Large intestine (tissue), 3 donors: ENCODE data around the gene VPS25. TPM values are rescaled to one million over a fixed set of nuclear protein-coding genes. Genes with fewer than 3 reads are reported as not detected.

ENCODE experiments used
- DNase-seq, 2 donors: peaks; one replicate each; pipeline versions ENCODE4 v3.0.0 to v3.0.0-alpha.2; 2013
- H3K27ac ChIP-seq: one replicate; pipeline ENCODE4 v1.5.1; 2013; ENCODE audit warnings: low read length
- H3K27me3 ChIP-seq: 2 replicates; pipeline ENCODE4 v1.6.1; 2013; ENCODE audit warnings: low read length; ENCODE audit not compliant: control insufficient read depth, insufficient read depth
- H3K36me3 ChIP-seq: 2 replicates; pipeline ENCODE4 v1.6.1; 2013; ENCODE audit warnings: low read length; ENCODE audit not compliant: control insufficient read depth, insufficient read depth
- H3K4me1 ChIP-seq: one replicate; pipeline ENCODE4 v1.6.1; 2013; ENCODE audit warnings: low read length; ENCODE audit not compliant: control insufficient read depth, insufficient read depth
- H3K4me3 ChIP-seq: one replicate; pipeline ENCODE4 v1.5.1; 2013; ENCODE audit warnings: low read length
- H3K9me3 ChIP-seq: one replicate; pipeline ENCODE4 v1.6.1; 2013; ENCODE audit warnings: mild to moderate bottlenecking, low read depth, low read length, moderate library complexity; ENCODE audit not compliant: control insufficient read depth
- WGBS: methylation state at CpG from one replicate; pipeline ENCODE4 v1.1.5; 2013; ENCODE audit warnings: low lambda C conversion rate; ENCODE audit not compliant: insufficient coverage; 5-methylcytosine and 5-hydroxymethylcytosine counted together
- polyA plus RNA-seq: library from polyadenylated mRNA; unstranded; fragments of 120-200 nt; gene quantifications from one replicate; pipeline ENCODE4 v1.2.1, GENCODE V29; 2013

The VPS25 gene
- polyA plus RNA-seq, 1 donor: 78.1 TPM

GRCh38 chr17:42806249-42806648, 33.0 kb downstream of the VPS25 start:
- Histone ChIP-seq H3K4me3 (no peak overlapping the region), H3K36me3 (peaks cover 12% of the 10 kb centered on the region), H3K27ac (peak overlapping the region; percentile 81), H3K4me1 (peaks cover 37% of the 10 kb centered on the region), H3K9me3 (no peaks in the 10 kb centered on the region), H3K27me3 (no peaks in the 10 kb centered on the region)
- WGBS: no CpG with 5 or more reads among the region's 1 CpG
- DNase-seq: peak; percentile 79 to 94

- Histone ChIP-seq H3K27me3 (no peaks in the 10 kb centered on the region), H3K27ac (no peak overlapping the region), H3K4me3 (no peak overlapping the region), H3K4me1 (peaks cover 21% of the 10 kb centered on the region), H3K36me3 (peaks cover 27% of the 10 kb centered on the region), H3K9me3 (no peaks in the 10 kb centered on the region)
- no peak for DNase-seq
- 67% methylated on average over 1 of the region's 3 CpGs for WGBS
Observed at GRCh38 chr17:42809250-42809649, 36.0 kb downstream of the VPS25 start.

DNA sequence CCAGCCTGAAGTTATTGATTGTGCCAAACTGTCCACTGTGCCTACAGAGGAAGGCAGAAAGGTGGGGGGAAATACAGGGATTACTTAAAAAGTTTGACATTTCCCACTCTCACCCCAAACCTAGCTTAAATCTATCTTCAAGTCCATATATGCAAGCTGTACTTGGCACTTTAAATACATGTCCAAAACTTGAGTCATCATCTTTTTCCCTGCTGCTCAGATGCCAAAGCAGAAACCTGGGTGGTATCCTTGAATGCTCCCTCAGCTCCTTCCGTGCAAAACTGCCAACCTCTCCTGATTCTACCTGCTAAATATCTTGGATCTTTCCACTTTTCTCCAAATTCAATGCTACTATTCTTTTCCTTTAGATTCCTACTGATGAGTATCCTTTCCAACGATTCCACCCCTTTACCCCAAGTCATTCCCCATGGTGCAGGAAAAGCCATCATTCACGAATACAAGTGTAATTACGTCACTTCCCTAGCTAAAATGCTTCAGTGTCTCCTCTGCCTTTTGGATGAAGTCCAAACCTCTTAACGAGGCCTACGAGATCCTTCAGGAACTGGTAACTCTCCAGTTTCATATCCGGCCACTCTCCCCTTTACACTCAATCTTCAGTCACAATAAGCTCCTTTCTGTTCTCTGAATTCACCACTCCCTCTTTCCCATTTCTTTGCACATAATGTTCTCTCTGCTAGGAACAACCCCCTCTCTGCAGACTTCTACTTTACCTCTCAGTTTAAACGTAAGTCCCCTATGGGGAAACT, 41.6 kb downstream of the VPS25 start:
- DNase-seq: no peak
- Histone ChIP-seq H3K27me3 (no peaks in the 10 kb centered on the region), H3K36me3 (peaks cover 75% of the 10 kb centered on the region), H3K4me1 (no peaks in the 10 kb centered on the region), H3K4me3 (no peak overlapping the region), H3K27ac (no peak overlapping the region), H3K9me3 (no peaks in the 10 kb centered on the region)
- WGBS: 79% methylated on average over 4 of the region's 8 CpGs

GRCh38 chr17:42817866-42818265, 44.6 kb downstream of the VPS25 start:
- no CpG with 5 or more reads among the region's 1 CpG for WGBS
- H3K36me3 ChIP-seq: peaks cover 73% of the 10 kb centered on the region
- no peaks in the 10 kb centered on the region for H3K4me1 ChIP-seq

DNA sequence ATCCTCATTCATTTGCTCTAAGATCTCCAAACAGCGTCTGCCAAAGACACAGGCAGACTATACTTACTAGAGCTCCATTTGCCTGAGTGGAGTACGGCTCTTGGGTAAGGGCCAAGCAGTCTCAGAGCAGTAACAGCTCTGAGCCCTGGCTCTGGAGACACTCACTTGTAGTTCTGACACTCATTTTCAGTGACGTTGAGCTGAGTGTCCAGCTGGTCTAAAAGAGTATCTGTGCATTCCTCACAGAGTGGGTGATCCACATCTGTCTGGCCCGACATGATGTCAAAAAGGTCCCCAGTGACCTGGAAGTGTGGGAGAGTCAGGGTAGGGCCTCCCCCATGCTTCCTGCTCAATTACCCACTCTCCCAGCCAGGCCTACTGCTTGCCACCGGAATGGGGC, 45.1 kb downstream of the VPS25 start:
- no peak for DNase-seq
- no CpG with 5 or more reads among the region's 5 CpGs for WGBS
- peaks cover 70% of the 10 kb centered on the region for H3K36me3 ChIP-seq
- no peaks in the 10 kb centered on the region for H3K27me3 ChIP-seq
- H3K27ac ChIP-seq: no peak overlapping the region
- H3K9me3 ChIP-seq: no peaks in the 10 kb centered on the region
- H3K4me3 ChIP-seq: no peak overlapping the region
- H3K4me1 ChIP-seq: no peaks in the 10 kb centered on the region

More at GRCh38 chr17:42817866-42818265, 44.6 kb downstream of the VPS25 start:
- no peak overlapping the region for H3K27ac ChIP-seq
- H3K27me3 ChIP-seq: no peaks in the 10 kb centered on the region
- no peaks in the 10 kb centered on the region for H3K9me3 ChIP-seq
- no peak for DNase-seq
- no peak overlapping the region for H3K4me3 ChIP-seq

DNA sequence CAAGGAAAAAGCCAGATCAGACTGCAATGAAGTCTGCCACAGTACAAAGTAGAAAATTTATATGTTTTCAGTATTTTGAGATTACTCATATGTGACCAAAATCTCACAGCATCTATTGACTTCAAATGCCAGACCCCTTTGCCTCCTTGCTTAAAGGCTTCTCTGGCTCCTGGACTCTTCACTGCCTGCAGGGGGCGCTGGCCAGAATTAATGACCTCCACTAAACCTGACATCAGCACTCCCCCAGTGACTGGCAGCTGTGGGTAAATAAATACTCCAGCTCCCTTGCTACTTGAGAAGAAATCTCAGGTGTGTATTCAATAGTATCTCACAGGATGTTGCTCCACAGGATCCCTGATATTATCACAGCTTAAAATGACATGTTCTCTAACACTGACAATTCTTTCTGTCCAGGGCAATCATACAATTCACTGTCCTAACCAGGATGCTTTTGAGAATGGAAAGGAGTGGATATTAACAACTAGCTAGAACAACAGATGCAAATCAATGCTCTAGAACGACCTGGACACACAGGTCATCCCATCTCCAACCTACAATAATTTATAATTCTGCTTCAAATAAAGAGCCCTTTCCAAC, 46.8 kb downstream of the VPS25 start:
- peaks cover 57% of the 10 kb centered on the region for H3K36me3 ChIP-seq
- no peaks in the 10 kb centered on the region for H3K9me3 ChIP-seq
- H3K4me1 ChIP-seq: no peaks in the 10 kb centered on the region
- no CpG with 5 or more reads among the region's 2 CpGs for WGBS
- H3K27ac ChIP-seq: no peak overlapping the region
- H3K4me3 ChIP-seq: no peak overlapping the region
- peak in 1 of 2 donors; percentile 51 for DNase-seq
- H3K27me3 ChIP-seq: no peaks in the 10 kb centered on the region

DNA sequence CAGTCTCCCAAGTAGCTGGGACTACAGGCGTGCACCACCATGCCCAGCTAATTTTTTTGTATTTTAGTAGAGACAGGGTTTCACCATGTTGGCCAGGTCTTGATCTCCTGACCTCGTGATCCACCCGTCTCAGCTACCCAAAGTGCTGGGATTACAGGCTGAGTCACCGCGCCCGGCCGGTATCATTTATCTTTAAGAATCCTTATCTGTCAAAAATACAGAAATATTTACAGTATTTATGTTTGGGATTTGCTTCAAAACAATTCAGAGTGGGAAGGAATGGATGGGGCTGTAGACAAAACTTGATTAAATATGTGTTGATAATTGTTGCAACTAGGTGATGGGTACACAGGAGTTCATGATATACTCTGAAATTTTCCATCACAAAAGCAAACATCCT, 47.9 kb downstream of the VPS25 start:
- Histone ChIP-seq H3K9me3 (no peaks in the 10 kb centered on the region), H3K36me3 (peaks cover 46% of the 10 kb centered on the region), H3K4me1 (no peaks in the 10 kb centered on the region), H3K27ac (no peak overlapping the region), H3K27me3 (no peaks in the 10 kb centered on the region), H3K4me3 (no peak overlapping the region)
- DNase-seq: no peak
- no CpG with 5 or more reads among the region's 7 CpGs for whole genome bisulfite sequencing

DNA sequence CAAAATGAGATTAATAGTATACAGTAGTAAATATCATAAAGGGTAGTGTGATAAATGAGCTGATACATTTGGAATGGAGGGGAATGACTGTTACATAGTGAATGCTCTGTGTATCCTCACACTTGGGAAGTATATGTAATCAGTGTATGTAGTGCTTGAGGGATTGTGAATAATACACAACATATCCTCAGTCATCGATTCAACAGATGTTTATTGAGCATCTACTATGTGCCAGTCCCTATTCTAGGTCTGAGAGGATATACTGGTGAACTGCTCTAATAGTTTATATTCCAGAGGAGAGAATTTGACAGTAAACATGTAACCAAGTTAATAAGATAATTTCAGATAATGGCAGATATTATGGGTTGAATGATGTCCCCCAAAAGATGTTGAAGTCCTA, 54.2 kb downstream of the VPS25 start:
- no peaks in the 10 kb centered on the region for H3K4me1 ChIP-seq
- H3K9me3 ChIP-seq: no peaks in the 10 kb centered on the region
- H3K27me3 ChIP-seq: no peaks in the 10 kb centered on the region
- no peak for DNase-seq
- no peak overlapping the region for H3K27ac ChIP-seq
- H3K36me3 ChIP-seq: no peaks in the 10 kb centered on the region
- no peak overlapping the region for H3K4me3 ChIP-seq
- no CpG with 5 or more reads among the region's 1 CpG for WGBS

Other genes starting within 250 kb of the VPS25 start
- gene NAGLU, start 237.2 kb upstream of the VPS25 start, polyA plus RNA-seq: 32.9 TPM
- gene HSD17B1, start 220.5 kb upstream of the VPS25 start, polyA plus RNA-seq: 2.1 TPM
- 65.6 TPM for gene COASY, start 211.3 kb upstream of the VPS25 start, polyA plus RNA-seq
- 52.0 TPM for gene MLX, start 206.3 kb upstream of the VPS25 start, polyA plus RNA-seq
- 8.6 TPM for gene PSMC3IP, start 195.7 kb upstream of the VPS25 start, polyA plus RNA-seq
- gene RETREG3, start 164.1 kb upstream of the VPS25 start, polyA plus RNA-seq: 36.8 TPM
- 40.0 TPM for gene TUBG1, start 163.8 kb upstream of the VPS25 start, polyA plus RNA-seq
- gene TUBG2, start 114.2 kb upstream of the VPS25 start, polyA plus RNA-seq: 16.2 TPM
- gene PLEKHH3, start 96.5 kb upstream of the VPS25 start, polyA plus RNA-seq: 9.2 TPM
- gene CCR10, start 91.6 kb upstream of the VPS25 start, polyA plus RNA-seq: 1.2 TPM
- gene CNTNAP1, start 90.9 kb upstream of the VPS25 start, polyA plus RNA-seq: 7.5 TPM
- 37.6 TPM for gene EZH1, start 28.4 kb upstream of the VPS25 start, polyA plus RNA-seq
- 45.9 TPM for gene RAMP2, start 12.2 kb upstream of the VPS25 start, polyA plus RNA-seq
- 16.9 TPM for gene WNK4, start 7.2 kb downstream of the VPS25 start, polyA plus RNA-seq
- 107 TPM for gene COA3, start 25.3 kb downstream of the VPS25 start, polyA plus RNA-seq
- gene CNTD1, start 25.4 kb downstream of the VPS25 start, polyA plus RNA-seq: 3.0 TPM
- gene BECN1, start 50.8 kb downstream of the VPS25 start, polyA plus RNA-seq: 77.9 TPM
- gene PSME3, start 59.9 kb downstream of the VPS25 start, polyA plus RNA-seq: 71.4 TPM
- gene AOC2, start 71.1 kb downstream of the VPS25 start, polyA plus RNA-seq: 1.2 TPM
- 14.8 TPM for gene AOC3, start 77.8 kb downstream of the VPS25 start, polyA plus RNA-seq
- gene G6PC1, start 127.3 kb downstream of the VPS25 start, polyA plus RNA-seq: 1.5 TPM
- 59.4 TPM for gene AARSD1, start 191.0 kb downstream of the VPS25 start, polyA plus RNA-seq
- gene PTGES3L, start 206.6 kb downstream of the VPS25 start, polyA plus RNA-seq: 3.4 TPM
- 14.2 TPM for gene RUNDC1, start 207.1 kb downstream of the VPS25 start, polyA plus RNA-seq
- gene RPL27, start 225.0 kb downstream of the VPS25 start, polyA plus RNA-seq: 2,151 TPM
- gene IFI35, start 233.3 kb downstream of the VPS25 start, polyA plus RNA-seq: 45.7 TPM
- 148 TPM for gene VAT1, start 248.9 kb downstream of the VPS25 start, polyA plus RNA-seq